ENCODE results near the gene LSG1.

DNA sequence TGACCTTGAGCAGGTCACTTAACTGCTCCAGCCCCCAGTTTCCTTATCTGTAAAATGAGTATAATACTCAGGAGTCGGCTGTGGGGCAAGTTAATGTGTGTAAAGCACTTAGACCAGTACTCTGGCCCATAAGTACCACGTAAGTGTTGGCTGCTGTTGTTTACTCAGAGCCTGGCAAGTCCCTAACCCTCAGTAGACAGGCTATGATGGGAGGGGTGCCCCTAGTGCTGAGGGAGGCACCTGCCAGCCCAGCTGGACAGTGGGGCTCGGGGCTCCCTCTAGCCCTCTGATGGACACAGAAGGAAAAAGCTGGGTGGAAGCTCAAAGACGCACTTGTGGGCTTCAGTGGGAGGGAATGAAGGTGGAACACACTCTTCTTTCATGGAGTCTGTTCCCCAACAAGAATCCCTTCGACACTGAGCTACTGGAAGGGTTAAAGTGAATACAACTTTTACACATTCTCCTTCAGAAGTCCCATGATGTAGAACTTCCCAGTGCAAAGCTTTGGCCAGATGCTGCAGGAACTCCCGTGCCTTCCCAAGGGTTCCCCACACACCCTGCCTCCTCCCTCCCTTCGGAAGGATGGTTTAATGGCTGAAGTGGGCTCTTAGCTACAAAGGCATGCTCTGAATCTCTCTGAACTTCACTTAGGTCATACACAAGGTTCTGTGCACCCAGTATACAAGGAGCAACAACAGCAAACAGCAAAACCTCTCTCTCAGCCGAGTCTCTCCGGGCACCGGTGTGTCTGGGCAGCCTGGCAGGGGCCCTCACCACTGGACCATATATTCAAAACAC, 64.2 kb downstream of the LSG1 start:
- TF ChIP-seq CEBPB (IDR thresholded peaks at IDR 0.05) = no peak
- no peak for TF ChIP-seq TAF1 (IDR thresholded peaks at IDR 0.05; ENCODE audit: low read depth)

Data from Ishikawa (cell line).